GM23338 (cell line): ENCODE data around the gene NBPF1.
"Not testable (repeated sequence)": the region's sequence is repeated elsewhere in the genome, so short reads cannot be mapped to it uniquely, and the experiment has no call there.

Experiments used
- CREB1 ChIP-seq: fragments of 250-450 bp; sonication (Bioruptor Pico); IDR thresholded peaks from 2 replicates; pipeline ENCODE4 v1.5.0; 2020; ENCODE audit warnings: low read depth, mild to moderate bottlenecking, moderate library complexity
- EZH2 ChIP-seq: fragments of 200-600 bp; sonication (generic); IDR thresholded peaks from one replicate; pipeline ENCODE4 v1.8.0; 2017; ENCODE audit warnings: antibody characterized with exemption, mild to moderate bottlenecking, low read depth; ENCODE audit not compliant: unreplicated experiment
- JUNB ChIP-seq: IDR thresholded peaks from one replicate; pipeline ENCODE4 v1.6.1; 2016; ENCODE audit warnings: antibody characterized with exemption; ENCODE audit not compliant: unreplicated experiment
- POLR2AphosphoS5 ChIP-seq: IDR thresholded peaks from 2 replicates; pipeline ENCODE4 v1.6.1; 2016; ENCODE audit warnings: antibody characterized with exemption, low read depth
- ZNF114 ChIP-seq: fragments of 250-450 bp; sonication (Bioruptor Pico); IDR thresholded peaks from 2 replicates; pipeline ENCODE4 v1.5.0; 2020; ENCODE audit warnings: mild to moderate bottlenecking, moderate library complexity
- TF ChIP-seq, protein P1 (sequence below), 2 experiments: fragments of 200-600 bp in 1 of 2; sonication (generic) in 1 of 2; conservative IDR thresholded peaks; 2 replicates each; pipeline versions ENCODE4 v1.5.1 to v1.6.1; 2016 to 2017; ENCODE audit warnings: antibody characterized with exemption in 2 of 2, low read depth in 2 of 2, mild to moderate bottlenecking in 2 of 2, moderate library complexity in 1 of 2
- TF ChIP-seq, protein P2 (sequence below): IDR thresholded peaks from 2 replicates; pipeline ENCODE4 v1.6.1; 2016; ENCODE audit warnings: antibody characterized with exemption
- TF ChIP-seq, protein P3 (sequence below): IDR thresholded peaks from one replicate; pipeline ENCODE4 v1.6.1; 2018; ENCODE audit warnings: antibody characterized with exemption; ENCODE audit not compliant: unreplicated experiment

DNA sequence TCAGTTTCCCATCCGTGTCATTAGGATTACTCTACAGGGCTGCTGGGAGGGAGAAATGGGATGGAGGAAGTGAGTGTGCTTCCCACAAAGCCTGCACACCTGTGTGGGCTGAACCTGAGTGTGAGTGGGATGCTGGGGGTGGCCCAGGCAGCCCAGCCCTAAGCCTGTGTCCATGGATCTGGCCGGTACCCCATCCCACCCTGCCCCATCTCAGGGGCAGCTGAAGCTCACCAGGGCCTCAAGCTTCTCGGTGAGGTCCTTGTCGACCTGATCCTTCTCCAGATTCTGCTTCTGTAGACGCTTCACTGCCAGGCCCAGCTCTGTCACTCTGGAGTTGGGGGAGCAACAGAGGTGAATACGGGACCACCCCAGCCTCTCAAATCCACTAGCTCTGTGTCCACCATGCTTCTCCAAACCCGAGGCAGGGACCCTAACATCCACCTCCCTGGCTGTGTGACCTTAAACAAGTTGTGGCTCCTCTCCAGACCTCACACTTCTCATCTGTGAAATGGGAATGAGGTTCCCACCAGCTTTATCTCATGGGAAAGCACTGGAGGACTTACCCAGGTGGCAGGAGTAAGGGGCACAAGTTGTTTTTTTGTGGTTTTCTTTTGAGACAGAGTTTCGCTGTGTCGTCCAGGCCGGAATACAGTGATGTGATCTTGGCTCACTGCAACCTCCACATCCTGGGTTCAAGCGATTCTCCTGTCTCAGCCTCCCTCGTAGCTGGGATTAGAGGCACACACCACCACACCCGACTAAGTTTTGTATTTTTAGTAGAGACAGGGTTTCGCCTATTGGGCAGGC is 18.9 kb upstream of the NBPF1 start:
- TF ChIP-seq, protein P1, sequence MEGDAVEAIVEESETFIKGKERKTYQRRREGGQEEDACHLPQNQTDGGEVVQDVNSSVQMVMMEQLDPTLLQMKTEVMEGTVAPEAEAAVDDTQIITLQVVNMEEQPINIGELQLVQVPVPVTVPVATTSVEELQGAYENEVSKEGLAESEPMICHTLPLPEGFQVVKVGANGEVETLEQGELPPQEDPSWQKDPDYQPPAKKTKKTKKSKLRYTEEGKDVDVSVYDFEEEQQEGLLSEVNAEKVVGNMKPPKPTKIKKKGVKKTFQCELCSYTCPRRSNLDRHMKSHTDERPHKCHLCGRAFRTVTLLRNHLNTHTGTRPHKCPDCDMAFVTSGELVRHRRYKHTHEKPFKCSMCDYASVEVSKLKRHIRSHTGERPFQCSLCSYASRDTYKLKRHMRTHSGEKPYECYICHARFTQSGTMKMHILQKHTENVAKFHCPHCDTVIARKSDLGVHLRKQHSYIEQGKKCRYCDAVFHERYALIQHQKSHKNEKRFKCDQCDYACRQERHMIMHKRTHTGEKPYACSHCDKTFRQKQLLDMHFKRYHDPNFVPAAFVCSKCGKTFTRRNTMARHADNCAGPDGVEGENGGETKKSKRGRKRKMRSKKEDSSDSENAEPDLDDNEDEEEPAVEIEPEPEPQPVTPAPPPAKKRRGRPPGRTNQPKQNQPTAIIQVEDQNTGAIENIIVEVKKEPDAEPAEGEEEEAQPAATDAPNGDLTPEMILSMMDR (conservative IDR thresholded peaks at IDR 0.05; ENCODE audit: low read depth in 2 of 2): not testable (repeated sequence)
- TF ChIP-seq CREB1; ZNF114 (CRISPR knock-in tag); POLR2AphosphoS5; EZH2; JUNB: not testable (repeated sequence)
- TF ChIP-seq, protein P2, sequence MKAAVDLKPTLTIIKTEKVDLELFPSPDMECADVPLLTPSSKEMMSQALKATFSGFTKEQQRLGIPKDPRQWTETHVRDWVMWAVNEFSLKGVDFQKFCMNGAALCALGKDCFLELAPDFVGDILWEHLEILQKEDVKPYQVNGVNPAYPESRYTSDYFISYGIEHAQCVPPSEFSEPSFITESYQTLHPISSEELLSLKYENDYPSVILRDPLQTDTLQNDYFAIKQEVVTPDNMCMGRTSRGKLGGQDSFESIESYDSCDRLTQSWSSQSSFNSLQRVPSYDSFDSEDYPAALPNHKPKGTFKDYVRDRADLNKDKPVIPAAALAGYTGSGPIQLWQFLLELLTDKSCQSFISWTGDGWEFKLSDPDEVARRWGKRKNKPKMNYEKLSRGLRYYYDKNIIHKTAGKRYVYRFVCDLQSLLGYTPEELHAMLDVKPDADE: not testable (repeated sequence)
- TF ChIP-seq, protein P3, sequence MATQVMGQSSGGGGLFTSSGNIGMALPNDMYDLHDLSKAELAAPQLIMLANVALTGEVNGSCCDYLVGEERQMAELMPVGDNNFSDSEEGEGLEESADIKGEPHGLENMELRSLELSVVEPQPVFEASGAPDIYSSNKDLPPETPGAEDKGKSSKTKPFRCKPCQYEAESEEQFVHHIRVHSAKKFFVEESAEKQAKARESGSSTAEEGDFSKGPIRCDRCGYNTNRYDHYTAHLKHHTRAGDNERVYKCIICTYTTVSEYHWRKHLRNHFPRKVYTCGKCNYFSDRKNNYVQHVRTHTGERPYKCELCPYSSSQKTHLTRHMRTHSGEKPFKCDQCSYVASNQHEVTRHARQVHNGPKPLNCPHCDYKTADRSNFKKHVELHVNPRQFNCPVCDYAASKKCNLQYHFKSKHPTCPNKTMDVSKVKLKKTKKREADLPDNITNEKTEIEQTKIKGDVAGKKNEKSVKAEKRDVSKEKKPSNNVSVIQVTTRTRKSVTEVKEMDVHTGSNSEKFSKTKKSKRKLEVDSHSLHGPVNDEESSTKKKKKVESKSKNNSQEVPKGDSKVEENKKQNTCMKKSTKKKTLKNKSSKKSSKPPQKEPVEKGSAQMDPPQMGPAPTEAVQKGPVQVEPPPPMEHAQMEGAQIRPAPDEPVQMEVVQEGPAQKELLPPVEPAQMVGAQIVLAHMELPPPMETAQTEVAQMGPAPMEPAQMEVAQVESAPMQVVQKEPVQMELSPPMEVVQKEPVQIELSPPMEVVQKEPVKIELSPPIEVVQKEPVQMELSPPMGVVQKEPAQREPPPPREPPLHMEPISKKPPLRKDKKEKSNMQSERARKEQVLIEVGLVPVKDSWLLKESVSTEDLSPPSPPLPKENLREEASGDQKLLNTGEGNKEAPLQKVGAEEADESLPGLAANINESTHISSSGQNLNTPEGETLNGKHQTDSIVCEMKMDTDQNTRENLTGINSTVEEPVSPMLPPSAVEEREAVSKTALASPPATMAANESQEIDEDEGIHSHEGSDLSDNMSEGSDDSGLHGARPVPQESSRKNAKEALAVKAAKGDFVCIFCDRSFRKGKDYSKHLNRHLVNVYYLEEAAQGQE: not testable (repeated sequence)
